ENCODE measurements around the gene PSMD6.

DNA sequence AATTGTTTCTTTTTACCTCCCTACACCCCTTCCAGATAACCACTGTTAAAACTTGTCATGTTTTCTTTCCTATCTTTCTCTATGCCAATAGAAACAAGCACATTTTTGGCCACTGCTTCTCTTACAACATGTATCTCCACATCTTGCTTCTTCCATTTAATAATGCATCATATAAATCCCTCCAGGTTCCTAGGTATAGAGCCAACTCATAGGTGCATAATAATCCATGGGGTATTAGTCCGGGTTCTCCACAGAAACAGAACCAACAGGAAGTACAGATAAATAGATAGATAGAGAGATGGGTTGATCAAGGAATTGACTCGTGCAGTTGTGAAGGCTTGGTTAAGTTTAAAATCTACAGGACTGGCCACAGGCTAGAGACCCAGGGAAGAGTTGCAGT lies 41.5 kb upstream of the PSMD6 start:
- TF ChIP-seq, protein P1, sequence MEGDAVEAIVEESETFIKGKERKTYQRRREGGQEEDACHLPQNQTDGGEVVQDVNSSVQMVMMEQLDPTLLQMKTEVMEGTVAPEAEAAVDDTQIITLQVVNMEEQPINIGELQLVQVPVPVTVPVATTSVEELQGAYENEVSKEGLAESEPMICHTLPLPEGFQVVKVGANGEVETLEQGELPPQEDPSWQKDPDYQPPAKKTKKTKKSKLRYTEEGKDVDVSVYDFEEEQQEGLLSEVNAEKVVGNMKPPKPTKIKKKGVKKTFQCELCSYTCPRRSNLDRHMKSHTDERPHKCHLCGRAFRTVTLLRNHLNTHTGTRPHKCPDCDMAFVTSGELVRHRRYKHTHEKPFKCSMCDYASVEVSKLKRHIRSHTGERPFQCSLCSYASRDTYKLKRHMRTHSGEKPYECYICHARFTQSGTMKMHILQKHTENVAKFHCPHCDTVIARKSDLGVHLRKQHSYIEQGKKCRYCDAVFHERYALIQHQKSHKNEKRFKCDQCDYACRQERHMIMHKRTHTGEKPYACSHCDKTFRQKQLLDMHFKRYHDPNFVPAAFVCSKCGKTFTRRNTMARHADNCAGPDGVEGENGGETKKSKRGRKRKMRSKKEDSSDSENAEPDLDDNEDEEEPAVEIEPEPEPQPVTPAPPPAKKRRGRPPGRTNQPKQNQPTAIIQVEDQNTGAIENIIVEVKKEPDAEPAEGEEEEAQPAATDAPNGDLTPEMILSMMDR (IDR thresholded peaks at IDR 0.05; ENCODE audit: insufficient read depth, low read depth, low read length): no peak
- no peak for TF ChIP-seq EZH2 (IDR thresholded peaks at IDR 0.05; ENCODE audit: insufficient read depth, low read length)

Data from astrocyte (in vitro differentiated cells and primary cell).